ENCODE data around the gene TSPAN31.
A peak's percentile ranks its signal among the peaks of the same experiment; 100 is the strongest.

The TSPAN31 gene

GRCh38 chr12:57724936-57725740 lies 19.7 kb upstream of the TSPAN31 start:
- Histone ChIP-seq H3K18ac (ENCODE audit: low read length) (no peak overlapping the region), H2AK5ac (ENCODE audit: low read depth, low read length) (no peak overlapping the region), H4K91ac (ENCODE audit: low read depth, low read length, poor library complexity) (no peak overlapping the region), H2AFZ (ENCODE audit: low read length) (no peak overlapping the region), H3K9ac (ENCODE audit: low read depth, low read length, poor library complexity) (no peak overlapping the region), H3K79me1 (ENCODE audit: low read depth, low read length) (no peaks in the 10 kb centered on the region), H3K4me2 (ENCODE audit: insufficient read depth, low read length, poor library complexity, severe bottlenecking) (no peak overlapping the region), H2BK120ac (ENCODE audit: low read depth, low read length) (no peak overlapping the region), H2BK12ac (ENCODE audit: low read length) (no peak overlapping the region), H3K4ac (ENCODE audit: low read length) (no peak overlapping the region), H3K14ac (ENCODE audit: low read length) (no peak overlapping the region), H3K4me3 (ENCODE audit: low read length in 2 of 2) (no peak overlapping the region), H2BK5ac (ENCODE audit: low read length) (no peak overlapping the region), H3K4me1 (ENCODE audit: control insufficient read depth in 2 of 2, insufficient read depth in 1 of 2, low read depth in 1 of 2, low read length in 2 of 2) (peaks cover 0 to 7% of the 10 kb centered on the region in 2 donors), H4K8ac (ENCODE audit: low read depth, low read length) (no peak overlapping the region), H3K27me3 (ENCODE audit: control insufficient read depth in 3 of 3, insufficient read depth in 3 of 3, low read depth in 1 of 3, low read length in 3 of 3) (peaks cover 0 to 57% (median 18%) of the 10 kb centered on the region in 3 experiments), H3K36me3 (replicated peaks in 1 of 2; ENCODE audit: control insufficient read depth in 2 of 2, insufficient read depth in 2 of 2, low read length in 2 of 2) (peaks cover 5 to 50% of the 10 kb centered on the region in 2 donors), H3K23ac (ENCODE audit: low read depth, low read length, poor library complexity) (peak overlapping the region; percentile 26), H3K27ac (replicated peaks; ENCODE audit: low read length) (no peak overlapping the region), H3K9me3 (replicated peaks in 1 of 2; ENCODE audit: control insufficient read depth in 2 of 2, insufficient read depth in 1 of 2, low read depth in 1 of 2, low read length in 2 of 2) (peaks cover 0 to 3% of the 10 kb centered on the region in 2 donors), H2BK15ac (ENCODE audit: low read length) (no peak overlapping the region)
- no peak for DNase-seq (ENCODE audit: low spot score)
- WGBS, 2 donors (ENCODE audit: extremely low coverage in 2 of 2, insufficient read length in 2 of 2, insufficient replicate concordance in 1 of 2), result no CpG with 5 or more reads among the region's 11 CpGs

GRCh38 chr12:57725851-57726150 lies 19.0 kb upstream of the TSPAN31 start:
- H3K9ac ChIP-seq (ENCODE audit: low read depth, low read length, poor library complexity), result no peak overlapping the region
- H2AK5ac ChIP-seq (ENCODE audit: low read depth, low read length), result peak overlapping the region; percentile 46
- H2BK12ac ChIP-seq (ENCODE audit: low read length), result no peak overlapping the region
- H3K79me1 ChIP-seq (ENCODE audit: low read depth, low read length), result no peaks in the 10 kb centered on the region
- no CpG with 5 or more reads among the region's 10 CpGs for WGBS, 2 donors (ENCODE audit: extremely low coverage in 2 of 2, insufficient read length in 2 of 2, insufficient replicate concordance in 1 of 2)
- no peak overlapping the region for H3K4me2 ChIP-seq (ENCODE audit: insufficient read depth, low read length, poor library complexity, severe bottlenecking)
- no peak overlapping the region for H4K8ac ChIP-seq (ENCODE audit: low read depth, low read length)
- H3K18ac ChIP-seq (ENCODE audit: low read length), result peak overlapping the region; percentile 73
- H3K27me3 ChIP-seq (ENCODE audit: control insufficient read depth in 3 of 3, insufficient read depth in 3 of 3, low read depth in 1 of 3, low read length in 3 of 3), result peaks cover 0 to 63% (median 18%) of the 10 kb centered on the region in 3 experiments
- H4K91ac ChIP-seq (ENCODE audit: low read depth, low read length, poor library complexity), result no peak overlapping the region
- no peak for DNase-seq (ENCODE audit: low spot score)
- H2AFZ ChIP-seq (ENCODE audit: low read length), result no peak overlapping the region
- H2BK120ac ChIP-seq (ENCODE audit: low read depth, low read length), result no peak overlapping the region
- H3K23ac ChIP-seq (ENCODE audit: low read depth, low read length, poor library complexity), result no peak overlapping the region
- H3K14ac ChIP-seq (ENCODE audit: low read length), result no peak overlapping the region
- H2BK5ac ChIP-seq (ENCODE audit: low read length), result no peak overlapping the region
- H3K27ac ChIP-seq (replicated peaks; ENCODE audit: low read length), result no peak overlapping the region
- H3K4me1 ChIP-seq (ENCODE audit: control insufficient read depth in 2 of 2, insufficient read depth in 1 of 2, low read depth in 1 of 2, low read length in 2 of 2), result peaks cover 0 to 7% of the 10 kb centered on the region in 2 donors
- no peak overlapping the region for H3K4ac ChIP-seq (ENCODE audit: low read length)
- peaks cover 0 to 50% of the 10 kb centered on the region in 2 donors for H3K36me3 ChIP-seq (replicated peaks in 1 of 2; ENCODE audit: control insufficient read depth in 2 of 2, insufficient read depth in 2 of 2, low read length in 2 of 2)
- peaks cover 0 to 3% of the 10 kb centered on the region in 2 donors for H3K9me3 ChIP-seq (replicated peaks in 1 of 2; ENCODE audit: control insufficient read depth in 2 of 2, insufficient read depth in 1 of 2, low read depth in 1 of 2, low read length in 2 of 2)
- peak overlapping the region; percentile 84 for H2BK15ac ChIP-seq (ENCODE audit: low read length)
- H3K4me3 ChIP-seq (ENCODE audit: low read length in 2 of 2), result peak overlapping the region in 1 of 2 donors; percentile 36

GRCh38 chr12:57726151-57726883 lies 18.5 kb upstream of the TSPAN31 start:
- DNase-seq (ENCODE audit: low spot score), result peak; percentile 78
- Histone ChIP-seq H3K14ac (ENCODE audit: low read length) (peak overlapping the region; percentile 23), H3K79me1 (ENCODE audit: low read depth, low read length) (no peaks in the 10 kb centered on the region), H3K27me3 (ENCODE audit: control insufficient read depth in 3 of 3, insufficient read depth in 3 of 3, low read depth in 1 of 3, low read length in 3 of 3) (peaks cover 0 to 68% (median 18%) of the 10 kb centered on the region in 3 experiments), H3K4me1 (ENCODE audit: control insufficient read depth in 2 of 2, insufficient read depth in 1 of 2, low read depth in 1 of 2, low read length in 2 of 2) (peaks cover 0 to 7% of the 10 kb centered on the region in 2 donors), H4K91ac (ENCODE audit: low read depth, low read length, poor library complexity) (no peak overlapping the region), H3K4me2 (ENCODE audit: insufficient read depth, low read length, poor library complexity, severe bottlenecking) (peak overlapping the region; percentile 99), H3K18ac (ENCODE audit: low read length) (peak overlapping the region; percentile 75), H2AFZ (ENCODE audit: low read length) (no peak overlapping the region), H3K9ac (ENCODE audit: low read depth, low read length, poor library complexity) (peak overlapping the region; percentile 85), H3K36me3 (replicated peaks in 1 of 2; ENCODE audit: control insufficient read depth in 2 of 2, insufficient read depth in 2 of 2, low read length in 2 of 2) (peaks cover 0 to 50% of the 10 kb centered on the region in 2 donors), H2BK15ac (ENCODE audit: low read length) (peak overlapping the region; percentile 30), H3K27ac (replicated peaks; ENCODE audit: low read length) (no peak overlapping the region), H2AK5ac (ENCODE audit: low read depth, low read length) (peak overlapping the region; percentile 46), H3K9me3 (replicated peaks in 1 of 2; ENCODE audit: control insufficient read depth in 2 of 2, insufficient read depth in 1 of 2, low read depth in 1 of 2, low read length in 2 of 2) (peaks cover 0 to 3% of the 10 kb centered on the region in 2 donors), H3K4me3 (ENCODE audit: low read length in 2 of 2) (peak overlapping the region in 1 of 2 donors; percentile 79), H2BK120ac (ENCODE audit: low read depth, low read length) (no peak overlapping the region), H4K8ac (ENCODE audit: low read depth, low read length) (peak overlapping the region; percentile 97), H2BK12ac (ENCODE audit: low read length) (no peak overlapping the region), H2BK5ac (ENCODE audit: low read length) (peak overlapping the region; percentile 45), H3K4ac (ENCODE audit: low read length) (no peak overlapping the region), H3K23ac (ENCODE audit: low read depth, low read length, poor library complexity) (peak overlapping the region; percentile 57)
- WGBS, 2 donors (ENCODE audit: extremely low coverage in 2 of 2, insufficient read length in 2 of 2, insufficient replicate concordance in 1 of 2), result no CpG with 5 or more reads among the region's 79 CpGs

Measured in neuronal stem cell (in vitro differentiated cells).